ENCODE data around the gene ASB18. TPM values are rescaled to one million over a fixed set of nuclear protein-coding genes. Genes with fewer than 3 reads are reported as not detected.

ASB18 gene
- total and polyA plus RNA-seq, 2 experiments from 2014 or later = not detected

DNA sequence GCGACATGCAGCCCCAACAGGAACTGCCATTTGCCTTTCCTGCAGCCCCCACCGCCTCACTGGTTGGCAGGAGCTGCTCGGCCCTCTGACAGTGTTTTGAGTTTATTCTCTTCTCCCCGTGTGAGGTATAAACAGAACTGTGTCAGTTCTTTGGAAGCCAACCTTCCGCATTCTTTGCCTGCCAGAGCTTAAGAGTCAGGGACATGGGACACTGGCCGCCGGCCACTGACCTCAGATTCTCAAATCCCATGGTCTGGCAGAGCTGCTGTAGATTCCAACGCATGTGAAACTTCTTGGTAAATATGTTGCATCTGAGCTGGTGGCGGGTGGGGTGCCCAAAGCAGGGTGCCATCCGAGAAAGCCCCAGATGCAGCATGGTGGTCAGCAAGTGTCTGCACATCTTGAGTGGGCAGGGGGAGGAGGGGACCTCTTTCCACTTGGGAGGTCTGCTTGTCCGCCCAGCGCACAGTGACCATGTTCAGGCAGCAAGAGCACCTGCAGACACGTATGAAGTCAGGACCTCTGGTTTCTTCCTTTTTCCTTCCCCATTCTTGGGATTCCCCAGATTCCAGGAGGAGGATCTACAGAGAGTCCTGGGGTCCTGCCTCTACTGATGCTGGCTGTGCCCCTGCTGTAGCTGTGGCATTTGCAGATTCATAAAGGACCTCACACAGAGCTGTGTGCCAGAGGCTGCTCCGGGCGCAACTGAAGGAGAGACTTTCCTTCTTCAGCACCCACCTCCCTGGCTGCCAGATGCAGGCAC, 23.8 kb downstream of the ASB18 start:
- H3K9me3 ChIP-seq (ENCODE audit: low read depth) = no peaks in the 10 kb centered on the region
- no peak overlapping the region for H3K4me3 ChIP-seq
- no peaks in the 10 kb centered on the region for H3K9me2 ChIP-seq (ENCODE audit: insufficient read depth)
- H3F3A ChIP-seq (ENCODE audit: insufficient read depth) = no peaks in the 10 kb centered on the region
- no peak for TF ChIP-seq EZH2phosphoT487 (IDR thresholded peaks at IDR 0.05; ENCODE audit: insufficient read depth, low read depth)
- TF ChIP-seq EZH2 (IDR thresholded peaks at IDR 0.05; ENCODE audit: insufficient read depth, poor library complexity, severe bottlenecking) = no peak
- DNase-seq = no peak
- no peak overlapping the region for H3K9ac ChIP-seq
- H2AFZ ChIP-seq = no peak overlapping the region
- peaks cover 43% of the 10 kb centered on the region for H3K27me3 ChIP-seq (replicated peaks; ENCODE audit: insufficient read depth)
- in situ Hi-C loops (cut with MboI) = no loop called here
- no peaks in the 10 kb centered on the region for H3K4me1 ChIP-seq (ENCODE audit: insufficient read depth)
- H3K4me2 ChIP-seq (ENCODE audit: unreplicated experiment) = no peak overlapping the region
- 63 to 70% methylated on average over 15 of the region's 15 CpGs for WGBS, 2 experiments (ENCODE audit: low coverage in 1 of 2, low lambda C conversion rate in 2 of 2, missing lambda C conversion rate in 2 of 2)
- H3K36me3 ChIP-seq (ENCODE audit: low read depth) = no peaks in the 10 kb centered on the region
- H3K79me2 ChIP-seq (ENCODE audit: insufficient read depth) = no peaks in the 10 kb centered on the region
- no peaks in the 10 kb centered on the region for H4K20me1 ChIP-seq (ENCODE audit: insufficient read depth)
- no peak overlapping the region for H3K27ac ChIP-seq

DNA sequence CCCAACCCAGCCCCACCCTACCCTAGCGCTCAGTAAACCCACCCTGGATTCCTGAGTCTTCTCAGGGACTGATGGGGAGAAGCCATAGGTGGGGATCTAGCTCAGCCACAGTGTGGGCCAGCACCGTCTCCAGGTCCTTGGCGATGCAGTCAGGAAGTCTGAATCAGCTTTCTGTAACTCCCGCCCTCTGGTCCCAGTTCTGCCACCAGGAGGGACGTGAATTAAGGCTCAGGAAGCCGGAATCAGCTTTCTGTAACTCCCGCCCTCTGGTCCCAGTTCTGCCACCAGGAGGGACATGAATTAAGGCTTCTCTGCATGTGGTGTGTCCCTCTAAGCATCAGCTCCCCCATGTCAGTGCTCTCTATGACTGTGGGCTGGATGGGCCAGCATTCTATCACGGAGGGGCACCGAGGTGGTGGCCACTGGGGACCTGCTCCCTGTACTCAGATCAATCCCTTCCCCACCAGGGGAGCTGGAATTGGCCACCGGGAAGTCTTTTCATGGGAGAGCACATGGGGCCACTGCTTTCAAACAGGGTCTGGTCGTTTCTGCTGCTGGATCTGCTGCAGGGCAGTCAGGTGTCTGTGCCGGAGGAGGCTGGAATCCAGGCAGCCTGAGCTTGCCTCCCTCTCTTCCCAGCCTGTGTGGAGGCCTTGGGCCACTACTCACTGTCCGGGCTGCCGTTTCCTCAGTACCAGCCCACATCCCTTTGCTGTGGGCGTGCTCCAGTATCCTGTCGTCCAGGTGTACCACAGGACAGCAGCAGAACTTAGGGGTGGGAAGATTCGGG, 24.7 kb downstream of the ASB18 start:
- H3K4me2 ChIP-seq (ENCODE audit: unreplicated experiment) = no peak overlapping the region
- no peaks in the 10 kb centered on the region for H3K79me2 ChIP-seq (ENCODE audit: insufficient read depth)
- H3K4me1 ChIP-seq (ENCODE audit: insufficient read depth) = no peaks in the 10 kb centered on the region
- H3K9ac ChIP-seq = no peak overlapping the region
- H4K20me1 ChIP-seq (ENCODE audit: insufficient read depth) = no peaks in the 10 kb centered on the region
- H3K27ac ChIP-seq = no peak overlapping the region
- H2AFZ ChIP-seq = no peak overlapping the region
- peaks cover 51% of the 10 kb centered on the region for H3K27me3 ChIP-seq (replicated peaks; ENCODE audit: insufficient read depth)
- no peaks in the 10 kb centered on the region for H3F3A ChIP-seq (ENCODE audit: insufficient read depth)
- no peak overlapping the region for H3K4me3 ChIP-seq
- H3K9me2 ChIP-seq (ENCODE audit: insufficient read depth) = no peaks in the 10 kb centered on the region
- WGBS, 2 experiments (ENCODE audit: low coverage in 1 of 2, low lambda C conversion rate in 2 of 2, missing lambda C conversion rate in 2 of 2) = 50 to 52% methylated on average over 17 of the region's 17 CpGs
- no peaks in the 10 kb centered on the region for H3K36me3 ChIP-seq (ENCODE audit: low read depth)
- TF ChIP-seq EZH2 (IDR thresholded peaks at IDR 0.05; ENCODE audit: insufficient read depth, poor library complexity, severe bottlenecking) = no peak
- no peak for TF ChIP-seq EZH2phosphoT487 (IDR thresholded peaks at IDR 0.05; ENCODE audit: insufficient read depth, low read depth)
- no peak for DNase-seq
- in situ Hi-C loops (cut with MboI) = no loop called here
- no peaks in the 10 kb centered on the region for H3K9me3 ChIP-seq (ENCODE audit: low read depth)

DNA sequence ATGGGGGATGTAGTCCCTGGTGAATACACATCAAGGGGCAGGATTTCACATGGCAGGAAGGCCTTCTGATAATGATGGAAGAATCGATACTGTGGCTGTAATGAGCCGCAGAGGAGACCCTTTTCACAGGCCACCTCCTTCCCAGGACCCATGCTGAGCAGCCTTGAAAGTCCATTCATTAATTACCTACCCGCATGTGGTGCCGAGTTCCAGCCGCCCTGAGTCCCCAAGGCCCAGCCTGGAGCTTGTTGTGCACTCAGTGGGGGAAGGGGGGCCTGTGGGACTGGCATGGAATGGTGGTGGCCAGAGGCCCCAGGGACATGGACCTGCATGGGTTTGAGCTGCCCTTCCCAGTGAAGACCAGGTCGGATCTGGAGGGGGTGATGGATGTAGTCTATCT, 25.5 kb downstream of the ASB18 start:
- no peak overlapping the region for H3K4me3 ChIP-seq
- no peak overlapping the region for H2AFZ ChIP-seq
- H4K20me1 ChIP-seq (ENCODE audit: insufficient read depth) = no peaks in the 10 kb centered on the region
- H3K9ac ChIP-seq = no peak overlapping the region
- in situ Hi-C loops (cut with MboI) = no loop called here
- no peaks in the 10 kb centered on the region for H3F3A ChIP-seq (ENCODE audit: insufficient read depth)
- no peak for TF ChIP-seq EZH2 (IDR thresholded peaks at IDR 0.05; ENCODE audit: insufficient read depth, poor library complexity, severe bottlenecking)
- TF ChIP-seq EZH2phosphoT487 (IDR thresholded peaks at IDR 0.05; ENCODE audit: insufficient read depth, low read depth) = no peak
- no peak for DNase-seq
- H3K4me2 ChIP-seq (ENCODE audit: unreplicated experiment) = no peak overlapping the region
- H3K27ac ChIP-seq = no peak overlapping the region
- no peaks in the 10 kb centered on the region for H3K4me1 ChIP-seq (ENCODE audit: insufficient read depth)
- no peaks in the 10 kb centered on the region for H3K79me2 ChIP-seq (ENCODE audit: insufficient read depth)
- WGBS, 2 experiments (ENCODE audit: low coverage in 1 of 2, low lambda C conversion rate in 2 of 2, missing lambda C conversion rate in 2 of 2) = 64 to 65% methylated on average over 4 to 6 of the region's 6 CpGs
- H3K27me3 ChIP-seq (replicated peaks; ENCODE audit: insufficient read depth) = peaks cover 51% of the 10 kb centered on the region
- H3K9me2 ChIP-seq (ENCODE audit: insufficient read depth) = no peaks in the 10 kb centered on the region
- H3K36me3 ChIP-seq (ENCODE audit: low read depth) = no peaks in the 10 kb centered on the region
- H3K9me3 ChIP-seq (ENCODE audit: low read depth) = no peaks in the 10 kb centered on the region

DNA sequence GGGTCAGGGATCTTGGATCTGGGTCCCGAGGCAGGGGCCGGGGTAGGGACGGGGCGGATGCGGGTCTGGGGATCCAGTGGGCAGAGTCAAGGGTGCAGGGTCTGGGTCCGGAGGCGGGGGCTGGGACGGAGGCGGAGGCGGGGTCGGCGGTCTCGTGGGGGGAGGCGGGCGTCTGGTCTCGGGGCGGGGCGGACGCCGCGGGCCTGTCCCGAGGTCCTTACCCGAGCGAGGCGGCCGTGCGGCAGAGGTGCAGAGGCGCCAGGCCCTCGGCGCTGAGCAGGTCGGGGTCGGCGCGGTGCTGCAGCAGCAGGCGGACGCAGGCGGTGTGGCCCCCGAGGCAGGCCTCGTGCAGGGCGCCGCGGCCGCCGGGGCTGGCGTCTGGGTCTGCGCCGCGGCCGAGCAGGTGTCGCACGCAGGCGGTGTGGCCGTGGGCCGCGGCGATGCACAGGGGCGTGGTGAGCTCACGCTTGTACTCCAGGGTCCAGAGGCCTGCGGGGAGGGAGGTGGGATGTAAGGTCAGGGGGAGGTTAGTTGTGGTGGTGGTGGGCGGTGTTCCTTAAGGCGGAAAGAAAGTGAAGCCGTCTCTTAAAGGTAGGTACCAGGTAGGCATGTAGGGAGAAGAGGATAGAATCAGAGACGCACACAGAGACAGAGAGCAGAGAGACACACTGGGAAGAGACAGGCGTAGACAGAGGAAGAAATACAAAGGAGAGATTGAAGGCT, 26.6 kb downstream of the ASB18 start:
- H3K9me3 ChIP-seq (ENCODE audit: low read depth) = no peaks in the 10 kb centered on the region
- TF ChIP-seq EZH2 (IDR thresholded peaks at IDR 0.05; ENCODE audit: insufficient read depth, poor library complexity, severe bottlenecking) (no peak), EZH2phosphoT487 (IDR thresholded peaks at IDR 0.05; ENCODE audit: insufficient read depth, low read depth) (no peak)
- no peaks in the 10 kb centered on the region for H3K79me2 ChIP-seq (ENCODE audit: insufficient read depth)
- H3K9me2 ChIP-seq (ENCODE audit: insufficient read depth) = no peaks in the 10 kb centered on the region
- no peaks in the 10 kb centered on the region for H3K36me3 ChIP-seq (ENCODE audit: low read depth)
- no peak overlapping the region for H3K27ac ChIP-seq
- peaks cover 51% of the 10 kb centered on the region for H3K27me3 ChIP-seq (replicated peaks; ENCODE audit: insufficient read depth)
- in situ Hi-C loops (cut with MboI) = no loop called here
- H4K20me1 ChIP-seq (ENCODE audit: insufficient read depth) = no peaks in the 10 kb centered on the region
- no peak overlapping the region for H3K9ac ChIP-seq
- no peak overlapping the region for H3K4me3 ChIP-seq
- no peak overlapping the region for H3K4me2 ChIP-seq (ENCODE audit: unreplicated experiment)
- WGBS, 2 experiments (ENCODE audit: low coverage in 1 of 2, low lambda C conversion rate in 2 of 2, missing lambda C conversion rate in 2 of 2) = 33 to 66% methylated on average over 11 to 45 of the region's 64 CpGs
- no peaks in the 10 kb centered on the region for H3K4me1 ChIP-seq (ENCODE audit: insufficient read depth)
- H2AFZ ChIP-seq = no peak overlapping the region
- no peaks in the 10 kb centered on the region for H3F3A ChIP-seq (ENCODE audit: insufficient read depth)
- no peak for DNase-seq

All from GM23248 (cell line).